H7 (cell line): ENCODE results near the gene OTOR. TPM values are rescaled to one million over a fixed set of nuclear protein-coding genes. Genes with fewer than 3 reads are reported as not detected.

Source experiments
- DNase-seq: peaks from one replicate; pipeline ENCODE4 v3.0.0; 2012
- H3K27me3 ChIP-seq: 2 replicates; pipeline ENCODE4 v1.6.0; 2011; ENCODE audit warnings: mild to moderate bottlenecking, low read length; ENCODE audit not compliant: control insufficient read depth, insufficient read depth
- H3K36me3 ChIP-seq: replicated peaks from 2 replicates; pipeline ENCODE4 v1.5.1; 2011; ENCODE audit warnings: low read length; ENCODE audit not compliant: control insufficient read depth, insufficient read depth
- H3K4me3 ChIP-seq: 2 replicates; pipeline ENCODE4 v1.5.1; 2011; ENCODE audit warnings: low read depth, mild to moderate bottlenecking, control low read depth, low read length, moderate library complexity; ENCODE audit not compliant: insufficient read depth
- total RNA-seq: library from RNA; depleted of rRNA; stranded (reverse); fragments of >200 nt; shearing (Covaris generic); gene quantifications from 2 replicates; pipeline ENCODE4 v1.2.3, GENCODE V29; 2014; rRNA removed

The OTOR gene, protein sequence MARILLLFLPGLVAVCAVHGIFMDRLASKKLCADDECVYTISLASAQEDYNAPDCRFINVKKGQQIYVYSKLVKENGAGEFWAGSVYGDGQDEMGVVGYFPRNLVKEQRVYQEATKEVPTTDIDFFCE
- not detected in 2 replicates for total RNA-seq

DNA sequence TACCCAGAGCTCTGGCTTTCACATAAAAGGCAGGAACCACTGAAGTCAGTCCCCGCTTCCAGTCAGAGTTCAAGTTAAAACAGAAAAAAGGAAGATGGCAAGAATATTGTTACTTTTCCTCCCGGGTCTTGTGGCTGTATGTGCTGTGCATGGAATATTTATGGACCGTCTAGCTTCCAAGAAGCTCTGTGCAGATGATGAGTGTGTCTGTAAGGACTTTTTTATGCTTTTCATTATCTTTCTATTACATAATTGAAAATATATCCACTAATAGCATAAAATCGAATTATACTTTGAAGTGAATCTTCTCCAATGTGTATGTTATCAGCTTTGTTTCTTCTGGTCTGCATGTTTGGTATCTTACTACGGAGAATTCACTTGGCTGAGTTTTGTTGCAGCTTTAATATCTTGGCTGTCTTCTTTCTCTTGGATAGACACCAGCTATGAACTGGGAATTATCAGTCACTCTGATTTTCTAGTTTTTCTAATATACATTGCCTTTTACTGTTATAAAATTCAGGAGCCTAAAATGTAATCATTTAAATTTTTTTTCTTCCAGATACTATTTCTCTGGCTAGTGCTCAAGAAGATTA is at the start of gene OTOR:
OTOR (plus strand) TSS at position 51 of the 593 bp plus-strand sequence; CDS start at position 95, 44 bp downstream.
- no peaks in the 10 kb centered on the region for H3K27me3 ChIP-seq
- H3K36me3 ChIP-seq, result no peaks in the 10 kb centered on the region
- no peak for DNase-seq
- H3K4me3 ChIP-seq, result no peak within 1 kb of the TSS

DNA sequence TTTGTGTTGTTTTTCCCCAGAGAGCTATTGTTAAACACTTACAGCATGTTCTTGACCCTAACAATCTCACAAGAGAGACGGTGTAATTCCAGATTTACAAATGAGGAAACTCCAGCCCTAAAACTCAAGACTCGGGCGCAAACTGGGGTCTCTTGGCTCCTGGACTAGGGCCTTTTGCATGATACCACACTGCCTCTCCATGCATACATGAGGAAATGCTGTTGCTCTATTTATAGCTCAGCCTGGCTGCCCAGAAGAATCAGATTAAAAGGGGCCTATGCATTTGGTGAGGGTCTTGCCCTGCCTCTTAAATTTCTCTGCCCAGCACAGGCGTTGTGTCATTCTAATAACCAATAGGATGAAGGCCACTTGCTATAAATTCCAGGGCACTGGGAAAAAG is 48.9 kb upstream of the OTOR start:
- no peak for DNase-seq
- no peak overlapping the region for H3K4me3 ChIP-seq
- no peaks in the 10 kb centered on the region for H3K27me3 ChIP-seq
- no peaks in the 10 kb centered on the region for H3K36me3 ChIP-seq

DNA sequence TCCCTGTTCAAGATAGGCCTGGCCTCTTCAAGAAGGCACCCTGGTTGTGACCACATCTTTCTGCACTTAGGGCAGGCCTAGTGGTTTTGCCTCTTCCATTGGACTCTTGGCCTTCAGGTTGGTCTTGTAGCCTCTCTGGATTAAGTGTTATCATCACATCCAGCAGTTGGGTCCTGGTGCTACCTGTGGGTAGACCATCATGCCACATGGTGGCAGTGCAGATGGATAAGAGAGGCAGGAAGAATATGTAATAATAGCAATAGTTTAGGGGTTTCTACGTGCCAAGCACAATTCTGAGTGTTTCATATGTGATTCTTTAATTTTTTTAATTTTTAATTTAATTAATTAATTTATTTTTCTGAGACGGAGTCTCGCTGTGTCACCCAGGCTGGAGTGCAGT is 46.9 kb upstream of the OTOR start:
- DNase-seq, result peak; percentile 29
- Histone ChIP-seq H3K4me3 (no peak overlapping the region), H3K27me3 (no peaks in the 10 kb centered on the region), H3K36me3 (no peaks in the 10 kb centered on the region)

DNA sequence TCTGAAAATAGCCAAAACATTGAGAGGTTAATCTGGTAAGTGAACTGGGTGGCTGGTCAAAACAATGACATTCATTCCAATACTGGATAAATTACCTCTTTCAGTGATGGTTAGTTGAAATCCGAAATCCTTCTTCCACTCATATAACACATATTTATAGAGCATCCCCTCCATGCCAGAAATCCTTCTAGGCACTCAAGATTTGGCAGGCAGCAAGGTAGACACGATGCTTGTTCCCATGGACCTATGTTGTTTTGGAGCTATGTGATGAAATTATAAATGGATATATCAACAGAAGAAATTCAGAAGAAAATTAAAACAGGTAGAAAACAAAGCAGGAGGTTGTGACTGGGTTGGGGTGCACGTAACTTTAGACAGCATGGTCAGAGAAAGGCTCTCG is 44.6 kb upstream of the OTOR start:
- Histone ChIP-seq H3K4me3 (no peak overlapping the region), H3K36me3 (no peaks in the 10 kb centered on the region), H3K27me3 (no peaks in the 10 kb centered on the region)
- DNase-seq, result no peak

DNA sequence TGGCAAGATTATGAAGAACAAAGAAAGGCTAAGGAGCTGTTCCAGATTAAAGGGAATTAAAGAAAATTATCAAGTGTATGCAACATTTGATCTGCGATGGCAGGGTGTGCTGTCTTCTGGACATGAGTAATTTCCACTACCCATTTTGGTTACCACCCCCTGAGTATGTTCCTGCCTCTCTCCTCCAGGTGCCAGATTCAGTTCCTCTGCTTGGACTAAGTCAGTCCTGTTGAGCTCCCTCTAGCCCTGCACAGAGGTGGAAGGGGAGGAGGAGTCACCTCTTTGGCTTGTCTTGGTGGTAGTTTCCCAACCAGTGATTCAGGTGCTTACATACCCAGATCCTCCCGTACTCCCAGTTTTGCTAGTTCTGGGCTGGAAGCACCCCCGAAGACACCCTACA is 40.5 kb upstream of the OTOR start:
- Histone ChIP-seq H3K36me3 (no peaks in the 10 kb centered on the region), H3K4me3 (no peak overlapping the region), H3K27me3 (no peaks in the 10 kb centered on the region)
- DNase-seq, result no peak

DNA sequence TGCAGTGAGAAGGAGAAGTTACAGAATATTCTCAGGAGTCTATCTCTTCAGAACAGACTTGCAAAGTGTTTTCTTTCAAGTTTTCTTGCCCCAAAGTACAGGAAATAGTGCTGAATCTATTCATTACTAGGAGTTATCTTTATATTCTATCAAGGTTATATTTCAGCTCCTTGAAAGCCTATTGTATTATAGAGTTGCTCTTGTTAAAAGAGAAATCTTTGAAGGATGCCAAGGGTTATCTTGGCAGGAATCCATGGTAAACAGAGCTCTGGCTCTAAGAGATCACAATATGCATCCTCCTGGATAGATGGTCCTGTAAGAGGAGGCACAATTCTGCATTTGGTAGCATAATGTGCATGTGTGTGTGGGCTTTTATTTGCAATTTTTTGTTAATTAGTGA is 39.6 kb upstream of the OTOR start:
- Histone ChIP-seq H3K27me3 (no peaks in the 10 kb centered on the region), H3K4me3 (no peak overlapping the region), H3K36me3 (no peaks in the 10 kb centered on the region)
- no peak for DNase-seq

DNA sequence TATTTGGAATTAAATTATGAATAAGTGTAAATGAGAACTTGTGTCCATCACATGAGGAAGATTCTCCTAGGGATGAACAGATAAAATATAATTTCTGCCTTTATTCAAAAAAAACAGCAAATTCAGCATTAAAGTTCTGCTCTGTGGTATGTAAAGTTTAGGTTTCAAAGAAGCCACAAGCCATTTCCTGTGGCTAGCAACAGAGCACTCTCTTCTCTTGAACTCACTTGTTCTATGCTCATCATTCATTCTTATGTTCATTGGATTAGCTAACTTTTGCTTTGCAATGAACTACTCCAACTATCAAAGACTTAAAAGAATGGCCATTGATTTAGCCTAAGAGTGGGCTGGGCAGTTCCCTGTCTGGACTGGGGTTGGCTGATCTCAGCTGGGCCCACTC is 39.1 kb upstream of the OTOR start:
- no peaks in the 10 kb centered on the region for H3K27me3 ChIP-seq
- DNase-seq, result no peak
- H3K36me3 ChIP-seq, result no peaks in the 10 kb centered on the region
- H3K4me3 ChIP-seq, result no peak overlapping the region

DNA sequence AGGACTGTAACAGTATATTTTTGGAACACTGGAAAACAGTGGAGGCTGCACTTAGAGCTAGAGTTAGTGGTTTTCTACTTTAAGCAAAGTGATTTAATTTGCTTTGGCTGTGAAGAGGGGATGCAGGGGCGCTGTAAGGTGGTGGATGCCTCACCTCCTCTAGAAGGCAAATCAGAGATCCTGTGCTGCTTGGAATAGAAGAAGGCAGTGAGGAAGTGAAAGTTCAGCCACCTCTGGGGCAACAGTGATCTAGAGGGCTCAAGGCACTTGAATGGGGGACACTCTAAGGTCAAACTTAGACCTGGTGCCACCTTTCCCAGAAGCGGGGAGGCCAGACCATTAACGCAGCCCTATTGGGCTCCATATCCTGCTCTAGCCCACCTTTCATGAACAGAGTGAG is 37.4 kb upstream of the OTOR start:
- DNase-seq, result no peak
- Histone ChIP-seq H3K36me3 (no peaks in the 10 kb centered on the region), H3K4me3 (no peak overlapping the region), H3K27me3 (no peaks in the 10 kb centered on the region)

DNA sequence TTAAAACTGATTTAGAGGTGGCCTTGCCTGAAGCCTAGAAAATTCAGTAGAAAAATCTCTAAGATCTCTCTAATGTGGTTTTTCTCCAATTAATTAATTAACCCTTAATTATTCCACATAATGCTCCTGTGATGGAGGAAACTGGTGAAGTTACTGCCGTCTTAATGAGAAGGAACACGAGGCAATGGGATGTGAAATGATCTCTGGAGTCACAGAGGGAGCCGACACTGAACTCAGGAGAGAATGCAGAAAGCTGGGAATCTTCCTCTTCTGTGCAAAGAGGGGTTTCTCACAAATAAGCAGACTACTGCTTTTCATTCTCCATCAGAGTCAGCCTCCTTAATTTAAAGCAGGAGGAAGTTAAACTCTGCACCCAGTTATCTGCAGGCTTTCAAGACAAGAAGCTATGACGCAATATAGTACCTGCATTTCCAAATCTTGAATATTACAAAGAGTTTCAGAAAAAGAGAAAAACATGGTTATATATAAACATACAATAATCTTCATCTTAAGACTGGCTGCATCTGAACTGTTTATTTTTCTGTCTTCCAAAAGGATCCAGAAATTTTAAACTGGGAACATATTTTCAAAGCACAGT is 36.4 kb upstream of the OTOR start:
- DNase-seq, result no peak
- no peak overlapping the region for H3K4me3 ChIP-seq
- no peaks in the 10 kb centered on the region for H3K36me3 ChIP-seq

DNA sequence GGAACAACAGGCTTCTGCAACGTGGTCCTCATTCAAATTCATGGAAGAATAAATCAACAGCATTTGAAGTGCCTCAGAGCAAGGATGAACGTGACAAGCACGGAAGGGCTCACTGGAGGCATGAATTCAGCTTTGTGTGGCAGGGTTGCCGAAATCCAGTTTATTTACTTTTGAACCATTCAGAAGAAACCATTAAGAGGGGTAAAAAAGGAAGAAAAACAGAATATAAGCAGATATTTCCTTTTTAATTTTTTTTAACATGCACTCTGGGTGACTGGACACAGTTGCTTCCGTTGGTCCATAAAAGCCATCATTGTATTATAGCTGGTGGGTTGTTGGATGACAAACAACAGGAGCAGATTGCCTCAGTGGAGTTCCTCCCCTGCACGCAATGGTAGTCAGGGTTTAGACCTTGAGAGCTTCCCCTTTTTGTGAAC is 35.6 kb upstream of the OTOR start:
- DNase-seq, result no peak
- H3K36me3 ChIP-seq, result no peaks in the 10 kb centered on the region
- H3K27me3 ChIP-seq, result no peaks in the 10 kb centered on the region
- no peak overlapping the region for H3K4me3 ChIP-seq

More for the DNA sequence above, 36.4 kb upstream of the OTOR start:
- no peaks in the 10 kb centered on the region for H3K27me3 ChIP-seq

DNA sequence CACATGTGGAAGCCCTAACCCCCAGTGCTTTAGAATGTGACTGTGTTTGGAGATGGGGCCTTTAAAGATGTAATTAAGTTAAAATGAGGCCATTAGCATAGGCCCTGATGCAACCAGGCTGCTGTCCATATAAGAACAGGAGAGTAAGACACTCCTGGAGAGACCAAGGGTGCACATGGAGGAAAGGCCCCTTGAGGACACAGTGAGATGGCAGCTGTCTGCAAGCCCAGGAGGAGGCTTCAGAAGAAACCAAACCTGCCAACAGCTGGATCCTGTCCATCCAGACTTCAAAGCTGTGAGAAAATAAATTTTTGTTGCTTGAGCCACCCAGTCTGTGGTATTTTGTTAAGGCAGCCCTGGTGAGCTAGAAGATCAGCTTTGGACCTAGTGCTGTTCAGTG is 35.1 kb upstream of the OTOR start:
- H3K36me3 ChIP-seq, result no peaks in the 10 kb centered on the region

DNA sequence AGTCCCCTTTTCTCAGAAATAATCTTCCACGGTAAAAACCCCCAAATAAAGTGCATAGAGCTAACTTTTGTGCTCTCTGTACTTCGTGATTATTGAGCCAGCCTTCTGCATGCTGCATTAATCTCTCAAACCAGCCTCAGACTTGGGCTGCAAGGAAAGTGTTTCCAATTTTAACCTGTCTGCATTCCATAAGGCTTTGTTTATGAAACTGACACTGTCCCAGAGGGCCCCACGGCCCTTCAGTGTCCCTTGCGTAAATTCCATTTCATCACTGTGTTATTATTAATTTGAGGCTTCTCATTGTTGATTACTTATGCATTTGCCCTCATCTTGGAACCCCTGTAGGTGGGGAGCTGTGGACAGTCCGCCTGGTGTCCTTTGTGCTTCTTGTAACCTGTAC is 33.9 kb upstream of the OTOR start:
- Histone ChIP-seq H3K27me3 (no peaks in the 10 kb centered on the region), H3K36me3 (no peaks in the 10 kb centered on the region), H3K4me3 (no peak overlapping the region)
- DNase-seq, result no peak

More for the DNA sequence above, 35.1 kb upstream of the OTOR start:
- H3K27me3 ChIP-seq, result no peaks in the 10 kb centered on the region
- DNase-seq, result no peak
- H3K4me3 ChIP-seq, result no peak overlapping the region

DNA sequence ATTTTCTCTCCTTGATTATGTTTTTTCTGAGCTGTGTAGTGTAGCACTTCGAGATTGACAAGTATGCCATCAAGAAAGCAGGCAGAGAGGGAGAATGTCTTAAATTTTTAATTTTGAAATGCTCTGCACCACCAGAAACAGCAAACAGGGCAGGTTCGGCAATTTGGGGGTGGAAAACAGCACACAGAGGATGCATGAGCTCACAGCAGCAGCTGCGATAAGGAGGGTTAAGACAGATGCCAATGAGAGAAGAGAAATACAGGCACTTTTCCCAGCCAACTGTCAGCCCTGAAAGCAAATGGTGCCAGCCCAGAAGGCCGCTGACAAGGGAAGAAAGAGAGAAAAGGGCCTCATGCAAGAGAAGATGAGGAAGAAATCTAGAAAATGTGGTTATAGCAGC is 33.4 kb upstream of the OTOR start:
- DNase-seq, result no peak
- no peak overlapping the region for H3K4me3 ChIP-seq

DNA sequence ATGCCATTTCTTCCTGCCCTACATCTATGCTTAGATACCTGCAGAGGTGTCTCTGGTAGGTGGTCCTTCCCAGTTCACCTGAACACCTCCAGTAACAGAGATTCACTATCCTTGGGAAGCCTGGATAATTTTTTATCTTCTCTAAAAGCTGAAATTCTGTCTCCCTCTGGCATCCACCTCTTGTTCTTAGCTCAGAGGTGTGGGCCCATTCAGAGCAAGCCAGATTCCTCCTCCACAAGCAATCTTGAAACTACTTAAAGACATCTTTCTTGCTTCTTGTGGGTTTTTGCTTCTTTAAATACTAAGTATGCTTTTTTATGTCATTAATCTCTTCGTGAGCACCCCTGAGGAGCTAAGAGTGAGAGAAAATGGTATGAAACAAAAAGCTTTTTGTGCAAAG is 28.7 kb upstream of the OTOR start:
- no peaks in the 10 kb centered on the region for H3K27me3 ChIP-seq
- H3K36me3 ChIP-seq, result no peaks in the 10 kb centered on the region
- DNase-seq, result no peak
- H3K4me3 ChIP-seq, result no peak overlapping the region

More for the DNA sequence above, 33.4 kb upstream of the OTOR start:
- no peaks in the 10 kb centered on the region for H3K36me3 ChIP-seq
- H3K27me3 ChIP-seq, result no peaks in the 10 kb centered on the region

DNA sequence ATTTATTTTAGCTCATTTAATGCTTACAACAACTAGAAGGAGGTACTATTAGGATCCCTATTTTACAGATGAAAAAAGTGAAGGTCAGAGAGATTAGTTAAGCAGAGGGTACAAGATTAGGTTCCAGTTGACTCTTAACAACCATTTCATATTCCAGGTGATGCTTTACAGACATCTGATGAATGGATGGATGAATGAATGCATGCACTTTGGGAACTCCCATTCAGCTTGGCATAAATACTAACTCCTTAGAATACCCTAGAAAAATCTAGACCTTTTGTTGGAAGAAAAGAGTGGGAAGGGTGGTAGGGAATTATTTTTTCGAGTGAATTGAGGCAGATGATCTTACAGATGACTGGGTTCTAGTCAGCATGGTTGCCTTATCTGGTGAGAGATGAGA is 19.1 kb upstream of the OTOR start:
- peak overlapping the region; percentile 98; the same call in 1 of the 2 replicates for H3K4me3 ChIP-seq

More for the DNA sequence above, 19.1 kb upstream of the OTOR start:
- Histone ChIP-seq H3K36me3 (peaks cover 7% of the 10 kb centered on the region), H3K27me3 (no peaks in the 10 kb centered on the region)
- no peak for DNase-seq
